ENCODE measurements around the gene GDPD4. TPM values are rescaled to one million over a fixed set of nuclear protein-coding genes. Genes with fewer than 3 reads are reported as not detected.

Gene GDPD4
- total RNA-seq, 1 donor from 2014 or later, result not detected

DNA sequence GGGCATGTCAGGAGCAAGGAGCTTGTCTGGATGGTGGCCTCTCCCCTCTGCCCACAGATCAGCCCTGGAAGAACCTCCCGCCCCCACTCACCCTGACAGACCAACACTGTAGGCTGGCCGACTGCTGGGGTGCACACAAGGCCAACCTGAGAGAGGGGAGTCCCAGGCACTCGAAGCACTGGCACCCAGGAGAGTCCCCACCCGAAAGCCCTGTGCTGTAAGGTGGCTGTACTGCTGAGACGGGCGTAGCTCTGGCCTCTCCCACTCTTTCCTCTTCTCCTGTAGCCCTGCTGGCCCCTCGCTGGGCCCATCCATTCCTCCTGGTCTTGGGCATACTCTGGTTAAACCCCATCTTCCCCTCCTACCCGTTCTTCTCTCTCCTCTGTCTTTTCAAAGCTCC is 133.7 kb downstream of the GDPD4 start:
- no peak for DNase-seq (ENCODE audit: low spot score)
- Mint-ChIP-seq H3K4me1 (ENCODE audit: unreplicated experiment) (peaks cover 42% of the 10 kb centered on the region), H3K36me3 (ENCODE audit: low read depth, unreplicated experiment) (peaks cover 4% of the 10 kb centered on the region), H3K27me3 (ENCODE audit: unreplicated experiment) (peaks cover 4% of the 10 kb centered on the region), H3K4me3 (ENCODE audit: unreplicated experiment) (no peak overlapping the region), H3K9me3 (ENCODE audit: unreplicated experiment) (no peaks in the 10 kb centered on the region), H3K27ac (ENCODE audit: unreplicated experiment) (no peak overlapping the region)
- TF ChIP-seq, protein P1, sequence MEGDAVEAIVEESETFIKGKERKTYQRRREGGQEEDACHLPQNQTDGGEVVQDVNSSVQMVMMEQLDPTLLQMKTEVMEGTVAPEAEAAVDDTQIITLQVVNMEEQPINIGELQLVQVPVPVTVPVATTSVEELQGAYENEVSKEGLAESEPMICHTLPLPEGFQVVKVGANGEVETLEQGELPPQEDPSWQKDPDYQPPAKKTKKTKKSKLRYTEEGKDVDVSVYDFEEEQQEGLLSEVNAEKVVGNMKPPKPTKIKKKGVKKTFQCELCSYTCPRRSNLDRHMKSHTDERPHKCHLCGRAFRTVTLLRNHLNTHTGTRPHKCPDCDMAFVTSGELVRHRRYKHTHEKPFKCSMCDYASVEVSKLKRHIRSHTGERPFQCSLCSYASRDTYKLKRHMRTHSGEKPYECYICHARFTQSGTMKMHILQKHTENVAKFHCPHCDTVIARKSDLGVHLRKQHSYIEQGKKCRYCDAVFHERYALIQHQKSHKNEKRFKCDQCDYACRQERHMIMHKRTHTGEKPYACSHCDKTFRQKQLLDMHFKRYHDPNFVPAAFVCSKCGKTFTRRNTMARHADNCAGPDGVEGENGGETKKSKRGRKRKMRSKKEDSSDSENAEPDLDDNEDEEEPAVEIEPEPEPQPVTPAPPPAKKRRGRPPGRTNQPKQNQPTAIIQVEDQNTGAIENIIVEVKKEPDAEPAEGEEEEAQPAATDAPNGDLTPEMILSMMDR (IDR thresholded peaks at IDR 0.05; ENCODE audit: unreplicated experiment), result no peak

DNA sequence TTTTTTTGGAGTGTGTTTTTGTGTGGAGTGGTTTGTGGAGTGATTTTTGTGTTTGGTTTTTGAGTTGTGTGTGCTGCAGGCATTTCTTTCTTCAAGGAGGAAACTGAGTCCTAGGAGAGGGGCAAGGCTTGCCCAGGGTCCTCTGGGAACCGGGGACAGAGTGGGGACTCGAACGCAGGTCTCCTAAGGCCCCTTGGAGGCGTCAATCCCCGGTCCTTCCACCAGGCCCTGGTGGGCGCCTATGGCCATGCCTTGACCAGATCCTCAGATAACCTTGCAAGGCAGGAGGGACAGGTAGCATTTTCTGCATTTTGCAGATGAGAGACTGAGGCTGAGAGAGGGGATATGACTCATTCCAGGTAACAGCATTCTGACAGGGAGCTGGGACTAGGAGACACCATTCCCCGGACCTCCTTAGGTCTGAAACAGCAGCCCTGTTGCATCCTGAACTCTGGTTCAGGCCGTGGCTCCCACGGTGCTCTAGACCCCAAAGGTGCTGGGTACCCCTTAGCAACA is 134.3 kb downstream of the GDPD4 start:
- Mint-ChIP-seq H3K27me3 (ENCODE audit: unreplicated experiment) (peaks cover 4% of the 10 kb centered on the region), H3K4me1 (ENCODE audit: unreplicated experiment) (peaks cover 37% of the 10 kb centered on the region), H3K4me3 (ENCODE audit: unreplicated experiment) (no peak overlapping the region), H3K36me3 (ENCODE audit: low read depth, unreplicated experiment) (peaks cover 4% of the 10 kb centered on the region), H3K27ac (ENCODE audit: unreplicated experiment) (no peak overlapping the region), H3K9me3 (ENCODE audit: unreplicated experiment) (no peaks in the 10 kb centered on the region)
- TF ChIP-seq, protein P1 (IDR thresholded peaks at IDR 0.05; ENCODE audit: unreplicated experiment), result no peak
- no peak for DNase-seq (ENCODE audit: low spot score)

Other genes starting within 250 kb of the GDPD4 start
- gene CAPN5, start 234.7 kb downstream of the GDPD4 start, total RNA-seq (ENCODE audit: unreplicated experiment), result 29.7 TPM
- gene OMP, start 198.8 kb downstream of the GDPD4 start, total RNA-seq (ENCODE audit: unreplicated experiment), result not detected
- 18.3 TPM for gene MYO7A, start 173.4 kb downstream of the GDPD4 start, total RNA-seq (ENCODE audit: unreplicated experiment)
- gene PAK1, start 172.4 kb upstream of the GDPD4 start, total RNA-seq (ENCODE audit: unreplicated experiment), result 58.3 TPM